ENCODE results near the gene ZNF524.
A peak's percentile ranks its signal among the peaks of the same experiment; 100 is the strongest.

ZNF524 gene

DNA sequence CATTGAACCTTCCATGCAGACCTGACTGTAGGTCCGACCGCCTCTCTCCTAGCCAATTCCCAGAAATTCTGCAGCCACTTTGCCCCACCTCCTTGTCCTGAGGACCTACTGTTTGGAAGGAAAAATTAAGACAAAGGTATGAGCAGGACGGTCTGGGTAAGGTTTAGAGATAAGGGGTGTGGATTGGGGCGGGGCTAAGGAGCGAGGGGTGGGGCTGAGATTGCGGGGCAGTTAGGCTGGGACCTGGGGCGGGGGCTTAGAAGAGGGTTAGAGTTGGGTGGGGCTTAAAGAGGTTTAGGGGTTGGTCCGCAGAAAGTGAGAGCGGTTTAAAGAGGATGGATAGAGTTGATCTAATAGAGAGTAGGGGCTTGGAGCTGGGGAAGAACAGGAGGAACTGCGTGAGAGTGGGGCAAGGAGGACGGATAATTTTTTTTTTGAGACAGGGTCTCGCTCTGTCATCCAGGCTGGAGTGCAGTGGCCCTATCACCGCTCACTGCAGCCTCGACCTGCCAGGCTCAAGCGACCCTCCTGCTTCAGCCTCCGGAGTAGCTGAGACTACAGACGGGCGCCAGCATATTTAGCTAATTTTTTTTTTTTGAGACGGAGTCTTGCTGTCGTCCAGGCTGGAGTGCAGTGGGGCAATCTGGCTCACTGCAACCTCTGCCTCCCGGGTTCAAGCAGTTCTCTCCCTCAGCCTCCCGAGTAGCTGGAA lies 3.6 kb downstream of the ZNF524 start:
- TF ChIP-seq, protein P1, sequence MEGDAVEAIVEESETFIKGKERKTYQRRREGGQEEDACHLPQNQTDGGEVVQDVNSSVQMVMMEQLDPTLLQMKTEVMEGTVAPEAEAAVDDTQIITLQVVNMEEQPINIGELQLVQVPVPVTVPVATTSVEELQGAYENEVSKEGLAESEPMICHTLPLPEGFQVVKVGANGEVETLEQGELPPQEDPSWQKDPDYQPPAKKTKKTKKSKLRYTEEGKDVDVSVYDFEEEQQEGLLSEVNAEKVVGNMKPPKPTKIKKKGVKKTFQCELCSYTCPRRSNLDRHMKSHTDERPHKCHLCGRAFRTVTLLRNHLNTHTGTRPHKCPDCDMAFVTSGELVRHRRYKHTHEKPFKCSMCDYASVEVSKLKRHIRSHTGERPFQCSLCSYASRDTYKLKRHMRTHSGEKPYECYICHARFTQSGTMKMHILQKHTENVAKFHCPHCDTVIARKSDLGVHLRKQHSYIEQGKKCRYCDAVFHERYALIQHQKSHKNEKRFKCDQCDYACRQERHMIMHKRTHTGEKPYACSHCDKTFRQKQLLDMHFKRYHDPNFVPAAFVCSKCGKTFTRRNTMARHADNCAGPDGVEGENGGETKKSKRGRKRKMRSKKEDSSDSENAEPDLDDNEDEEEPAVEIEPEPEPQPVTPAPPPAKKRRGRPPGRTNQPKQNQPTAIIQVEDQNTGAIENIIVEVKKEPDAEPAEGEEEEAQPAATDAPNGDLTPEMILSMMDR (IDR thresholded peaks at IDR 0.05; ENCODE audit: borderline replicate concordance, insufficient read depth, low read depth, low read length): no peak
- H3K4me3 ChIP-seq (ENCODE audit: low read depth, low read length): no peak overlapping the region

DNA sequence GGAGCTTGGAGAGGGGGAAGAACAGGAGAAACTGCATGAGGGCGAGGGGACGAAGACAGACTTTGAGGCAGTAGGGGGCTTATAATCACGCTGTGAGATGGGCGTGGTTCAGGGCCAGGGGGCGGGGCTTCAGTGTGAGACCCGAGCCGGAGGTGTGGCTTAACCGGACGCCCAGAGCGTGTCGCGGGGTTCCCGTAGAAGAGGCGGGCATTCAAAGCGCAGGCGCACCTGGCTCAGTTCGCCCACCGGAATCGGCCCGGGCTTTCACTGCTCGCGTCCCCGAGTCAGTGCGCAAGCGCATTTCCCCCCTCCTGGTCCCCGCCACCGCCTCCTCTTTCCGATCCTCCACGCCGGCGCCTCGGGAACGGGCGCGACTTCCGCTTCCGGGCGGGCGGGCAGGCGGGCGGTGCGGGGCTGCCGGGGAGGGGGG lies 5.1 kb downstream of the ZNF524 start:
- peak overlapping the region; percentile 85 for H3K4me3 ChIP-seq (ENCODE audit: low read depth, low read length)
- TF ChIP-seq, protein P1 (IDR thresholded peaks at IDR 0.05; ENCODE audit: borderline replicate concordance, insufficient read depth, low read depth, low read length): no peak

DNA sequence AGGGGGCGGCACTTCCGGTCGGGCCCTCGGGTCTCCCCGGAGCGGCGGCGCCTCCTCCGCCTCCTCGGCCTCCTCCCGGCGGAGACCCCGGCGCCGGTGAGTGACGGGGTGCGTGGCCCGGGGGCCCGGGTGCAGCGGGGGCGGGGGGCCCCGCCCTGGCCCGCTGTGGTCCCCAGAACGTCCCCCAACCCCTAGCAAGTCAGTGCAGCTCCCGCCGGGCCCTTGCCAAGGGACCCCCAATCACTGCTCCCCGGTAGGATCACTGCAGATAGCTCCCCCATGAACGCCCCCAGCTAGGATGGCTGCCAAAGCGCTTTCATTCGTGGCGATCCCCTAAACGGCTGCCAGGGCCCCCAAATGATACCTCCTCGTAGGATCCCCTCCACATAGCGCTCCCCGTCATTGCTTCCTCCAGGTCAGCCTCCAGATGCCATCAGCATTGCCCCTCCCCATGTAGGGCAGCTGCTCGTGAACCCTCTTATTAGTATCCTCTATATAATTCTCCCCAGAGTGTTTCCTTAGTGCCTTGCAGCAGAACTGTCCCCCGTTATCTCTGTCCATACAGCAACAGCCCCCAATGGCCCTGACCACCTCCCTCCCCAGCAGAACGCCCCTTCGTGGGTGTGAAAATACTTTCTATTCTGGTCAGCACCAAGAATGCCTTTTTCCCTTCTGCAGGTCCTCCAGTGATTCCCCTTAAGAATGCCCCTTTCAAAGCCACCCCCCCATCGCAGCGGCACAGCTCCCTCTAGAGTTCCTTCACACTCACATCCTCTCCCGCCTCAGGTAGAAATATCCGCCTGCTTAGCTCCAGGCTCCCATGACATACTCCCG lies 5.8 kb downstream of the ZNF524 start, which contains the start of gene ZNF865:
Gene ZNF865 (plus strand): TSS at position 11 of the 834 bp plus-strand sequence. CDS start 7,972 bp downstream, outside the sequence.
- TF ChIP-seq, protein P1 (IDR thresholded peaks at IDR 0.05; ENCODE audit: borderline replicate concordance, insufficient read depth, low read depth, low read length): peak; percentile 84
- H3K4me3 ChIP-seq (ENCODE audit: low read depth, low read length): peak within 1 kb of the TSS; percentile 85

DNA sequence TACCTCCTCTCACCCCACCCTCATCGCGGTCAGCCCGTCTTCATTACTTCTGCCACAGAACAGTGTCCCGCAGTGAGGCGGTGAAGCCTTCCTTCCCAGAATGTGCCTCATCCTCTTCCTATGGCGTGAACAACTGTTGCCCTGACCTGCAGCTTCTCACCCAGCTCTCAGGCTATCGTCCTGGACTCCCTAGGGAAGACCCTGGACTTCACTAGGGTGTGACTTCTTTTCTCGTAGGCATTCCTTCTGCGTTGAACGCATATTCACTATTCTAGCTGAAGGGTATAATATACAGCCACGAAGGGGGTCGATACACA lies 6.3 kb downstream of the ZNF524 start:
- peak overlapping the region; percentile 85 for H3K4me3 ChIP-seq (ENCODE audit: low read depth, low read length)
- TF ChIP-seq, protein P1 (IDR thresholded peaks at IDR 0.05; ENCODE audit: borderline replicate concordance, insufficient read depth, low read depth, low read length): no peak

DNA sequence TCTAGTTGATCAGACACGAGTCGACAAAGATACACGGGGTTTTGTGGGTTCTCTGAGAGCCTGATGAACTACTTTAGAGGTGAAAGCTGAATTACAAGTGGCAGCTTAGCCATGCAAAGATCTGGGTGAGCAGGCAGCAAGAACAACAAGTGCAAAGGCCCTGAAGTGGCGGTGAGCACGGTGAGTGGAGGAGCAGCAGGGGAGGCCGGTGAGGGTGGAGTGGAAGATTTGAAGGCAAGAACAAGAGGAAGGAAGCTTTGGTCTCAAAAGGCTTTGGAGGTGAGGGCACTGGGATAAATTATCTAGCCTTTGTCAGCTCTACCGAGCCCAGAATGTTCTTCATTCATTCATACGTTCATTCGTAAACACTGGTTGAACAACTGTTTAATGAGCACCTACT lies 6.7 kb downstream of the ZNF524 start:
- H3K4me3 ChIP-seq (ENCODE audit: low read depth, low read length): peak overlapping the region; percentile 85
- TF ChIP-seq, protein P1 (IDR thresholded peaks at IDR 0.05; ENCODE audit: borderline replicate concordance, insufficient read depth, low read depth, low read length): no peak

DNA sequence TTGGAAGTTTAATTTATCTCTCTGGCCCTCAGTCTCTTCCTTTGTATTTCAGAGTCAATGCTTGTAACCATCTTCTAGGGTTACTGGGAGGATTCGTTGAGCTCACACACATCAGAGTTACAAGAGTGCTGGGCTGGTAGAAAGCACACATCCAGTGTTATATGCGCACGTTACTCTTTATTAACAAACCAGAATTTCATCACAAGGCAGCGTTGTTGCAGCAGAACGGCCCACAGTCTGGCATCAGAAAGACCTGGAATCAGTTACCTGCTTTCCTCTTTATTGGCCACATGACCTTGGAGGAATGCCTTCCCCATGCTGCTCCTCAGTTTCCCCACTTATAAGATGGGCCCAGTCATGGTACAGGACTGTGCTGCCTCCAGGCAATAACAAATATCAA lies 9.2 kb downstream of the ZNF524 start:
- H3K4me3 ChIP-seq (ENCODE audit: low read depth, low read length): no peak overlapping the region
- TF ChIP-seq, protein P1 (IDR thresholded peaks at IDR 0.05; ENCODE audit: borderline replicate concordance, insufficient read depth, low read depth, low read length): no peak

Measured in GM12875 (cell line).